H1 (cell line): ENCODE measurements around the gene ADAMTS15. TPM values are rescaled to one million over a fixed set of nuclear protein-coding genes. Genes with fewer than 3 reads are reported as not detected.

Experiments
- CEBPB ChIP-seq: IDR thresholded peaks from 2 replicates; pipeline ENCODE4 v1.6.1; 2012; ENCODE audit warnings: low read depth, low read length
- CHD7 ChIP-seq: fragments of 300-600 bp; sonication (generic); IDR thresholded peaks from 2 replicates; pipeline ENCODE4 v1.7.1; 2012; ENCODE audit warnings: low read length, moderate library complexity, mild to moderate bottlenecking, inconsistent platforms; ENCODE audit not compliant: insufficient replicate concordance
- E2F6 ChIP-seq: IDR thresholded peaks from 2 replicates; pipeline ENCODE4 v1.6.1; 2012; ENCODE audit warnings: inconsistent platforms
- GABPA ChIP-seq: IDR thresholded peaks from 2 replicates; pipeline ENCODE4 v1.6.1; 2011; ENCODE audit warnings: mild to moderate bottlenecking, low read length, moderate library complexity, borderline replicate concordance; ENCODE audit not compliant: insufficient read depth
- HDAC2 ChIP-seq, 2 experiments: fragments of 300-600 bp in 1 of 2; sonication (generic) in 1 of 2; IDR thresholded peaks; 2 replicates each; pipeline ENCODE4 v1.6.1; 2011 to 2012; ENCODE audit warnings: low read depth in 2 of 2, low read length in 2 of 2, mild to moderate bottlenecking in 2 of 2, moderate library complexity in 2 of 2, borderline replicate concordance in 1 of 2, inconsistent platforms in 1 of 2
- POLR2A ChIP-seq, 2 experiments: IDR thresholded peaks; 1 replicate in 1 of 2; 2 replicates in 1 of 2; pipeline ENCODE4 v1.6.1; 2011; ENCODE audit warnings: low read depth in 2 of 2, low read length in 2 of 2, mild to moderate bottlenecking in 2 of 2; ENCODE audit errors: control extremely low read depth in 1 of 2
- SIN3A ChIP-seq, 2 experiments: IDR thresholded peaks in 1 of 2; conservative IDR thresholded peaks in 1 of 2; 2 replicates each; pipeline ENCODE4 v1.6.1; 2011 to 2012; ENCODE audit warnings: low read length in 2 of 2, improper control_type of control experiment in 1 of 2, low read depth in 1 of 2, mild to moderate bottlenecking in 1 of 2
- TEAD4 ChIP-seq: IDR thresholded peaks from 2 replicates; pipeline ENCODE4 v1.6.1; 2012; ENCODE audit warnings: low read depth, low read length, inconsistent platforms, mixed read lengths
- polyA plus RNA-seq, 7 experiments: library from polyadenylated mRNA; depleted of rRNA in 3 of 7; stranded (reverse) in 5 of 7; unstranded in 2 of 7; fragments of >200 nt in 5 of 7; fragments of 200-250 nt in 2 of 7; gene quantifications; 1 replicate in 5 of 7; 2 replicates in 1 of 7; 4 replicates in 1 of 7; pipeline versions ENCODE4 v1.2.1 to v1.2.3, GENCODE V29; 2011 to 2013; ENCODE audit warnings: missing spikeins in 2 of 7, mixed read lengths in 2 of 7
- total RNA-seq: library from RNA; stranded (reverse); fragmentation: NEBNext Ultra II Directional; extraction: Animal tissue kit (Norgen Biotek cat#: 25700); gene quantifications from 2 replicates; pipeline ENCODE4 v1.2.1, GENCODE V29; 2021

Gene ADAMTS15
- total and polyA plus RNA-seq, 2 of the 8 experiments (the other 6 are each of a cell fraction or from before 2014, with no cell fraction given) = 1.7 to 4.7 TPM

GRCh38 chr11:130467116-130467900 is 18.9 kb downstream of the ADAMTS15 start (continued):
- TF ChIP-seq POLR2A (IDR thresholded peaks at IDR 0.05; ENCODE audit: control extremely low read depth in 1 of 2, low read depth in 2 of 2, low read length in 2 of 2) (no peak), CHD7 (no peak), GABPA (no peak), E2F6 (no peak), HDAC2 (IDR thresholded peaks at IDR 0.05; ENCODE audit: borderline replicate concordance in 1 of 2, low read depth in 2 of 2, low read length in 2 of 2) (no peak), SIN3A (conservative IDR thresholded peaks at IDR 0.05 in 1 of 2, IDR thresholded peaks at IDR 0.05 in 1 of 2; ENCODE audit: low read depth in 1 of 2, low read length in 2 of 2) (no peak), TEAD4 (no peak), CEBPB (no peak)
- TF ChIP-seq, all 59 proteins: peak for 0
